HG03060 (cell line): ENCODE data around the gene EFCAB8.
"Not testable (repeated sequence)": the region's sequence is repeated elsewhere in the genome, so short reads cannot be mapped to it uniquely, and the experiment has no call there.

Source experiments
- ATAC-seq: cut with Tn5 transposase; IDR thresholded peaks from one replicate; pipeline ENCODE4 v1.9.1; 2021; ENCODE audit warnings: low read depth, moderate number of reproducible peaks; ENCODE audit not compliant: unreplicated experiment

The EFCAB8 gene

GRCh38 chr20:32839227-32839981, 19.3 kb upstream of the EFCAB8 start:
- no peak for ATAC-seq

- no peak for ATAC-seq
These were observed 18.8 kb upstream of the EFCAB8 start for GRCh38 chr20:32839982-32840285.

GRCh38 chr20:32841174-32841573, 17.5 kb upstream of the EFCAB8 start:
- ATAC-seq: no peak

GRCh38 chr20:32841632-32842031, 17.1 kb upstream of the EFCAB8 start:
- ATAC-seq: no peak

GRCh38 chr20:32842688-32843524, 15.8 kb upstream of the EFCAB8 start:
- no peak for ATAC-seq

- ATAC-seq: no peak
These were observed 12.9 kb upstream of the EFCAB8 start for GRCh38 chr20:32845786-32846185.

- ATAC-seq: no peak
These were observed 11.9 kb upstream of the EFCAB8 start for GRCh38 chr20:32846852-32847251.

- ATAC-seq: no peak
These were observed 10.8 kb upstream of the EFCAB8 start for GRCh38 chr20:32847964-32848363.

GRCh38 chr20:32848846-32849245, 9.9 kb upstream of the EFCAB8 start:
- no peak for ATAC-seq

- ATAC-seq: no peak
These were observed 9.1 kb upstream of the EFCAB8 start for GRCh38 chr20:32849577-32849976.

GRCh38 chr20:32855387-32855786, 3.3 kb upstream of the EFCAB8 start:
- ATAC-seq: no peak

- no peak for ATAC-seq
These were observed 534 bp upstream of the EFCAB8 start for GRCh38 chr20:32858189-32858588.

GRCh38 chr20:32861446-32861845, 2.7 kb downstream of the EFCAB8 start:
- ATAC-seq: no peak

GRCh38 chr20:32869562-32869961, 10.8 kb downstream of the EFCAB8 start:
- ATAC-seq: no peak

- ATAC-seq: not testable (repeated sequence)
These were observed 11.8 kb downstream of the EFCAB8 start for GRCh38 chr20:32870526-32870925.

GRCh38 chr20:32870985-32871384, 12.3 kb downstream of the EFCAB8 start:
- ATAC-seq: no peak

GRCh38 chr20:32871627-32872160, 13.0 kb downstream of the EFCAB8 start:
- no peak for ATAC-seq

GRCh38 chr20:32872266-32872665, 13.5 kb downstream of the EFCAB8 start:
- ATAC-seq: no peak

- ATAC-seq: no peak
These were observed 16.9 kb downstream of the EFCAB8 start for GRCh38 chr20:32875673-32876072.

GRCh38 chr20:32877507-32877906, 18.8 kb downstream of the EFCAB8 start:
- ATAC-seq: no peak

GRCh38 chr20:32878820-32879219, 20.1 kb downstream of the EFCAB8 start:
- ATAC-seq: no peak

- no peak for ATAC-seq
These were observed 20.8 kb downstream of the EFCAB8 start for GRCh38 chr20:32879538-32879937.
